Gastroesophageal sphincter (tissue), 3 donors: ENCODE data around the gene RFTN1.

ENCODE experiments used
- POLR2A ChIP-seq, 2 donors: fragments of 450-650 bp; IDR thresholded peaks; one replicate each; pipeline ENCODE4 v1.6.1; 2017; ENCODE audit warnings: antibody characterized with exemption in 2 of 2, mild to moderate bottlenecking in 2 of 2, moderate library complexity in 1 of 2
- POLR2AphosphoS5 ChIP-seq: sonication (generic); formaldehyde crosslinking; IDR thresholded peaks from one replicate; pipeline ENCODE4 v1.6.1; 2017; ENCODE audit warnings: antibody characterized with exemption
- TF ChIP-seq, protein P1 (sequence below), 4 experiments: fragments of 200-600 bp in 2 of 4; fragments of 450-650 bp in 2 of 4; sonication (generic) in 1 of 4; IDR thresholded peaks; one replicate each; pipeline ENCODE4 v1.5.1; 2017 to 2019; ENCODE audit warnings: antibody characterized with exemption in 4 of 4, mild to moderate bottlenecking in 2 of 4, moderate library complexity in 2 of 4

DNA sequence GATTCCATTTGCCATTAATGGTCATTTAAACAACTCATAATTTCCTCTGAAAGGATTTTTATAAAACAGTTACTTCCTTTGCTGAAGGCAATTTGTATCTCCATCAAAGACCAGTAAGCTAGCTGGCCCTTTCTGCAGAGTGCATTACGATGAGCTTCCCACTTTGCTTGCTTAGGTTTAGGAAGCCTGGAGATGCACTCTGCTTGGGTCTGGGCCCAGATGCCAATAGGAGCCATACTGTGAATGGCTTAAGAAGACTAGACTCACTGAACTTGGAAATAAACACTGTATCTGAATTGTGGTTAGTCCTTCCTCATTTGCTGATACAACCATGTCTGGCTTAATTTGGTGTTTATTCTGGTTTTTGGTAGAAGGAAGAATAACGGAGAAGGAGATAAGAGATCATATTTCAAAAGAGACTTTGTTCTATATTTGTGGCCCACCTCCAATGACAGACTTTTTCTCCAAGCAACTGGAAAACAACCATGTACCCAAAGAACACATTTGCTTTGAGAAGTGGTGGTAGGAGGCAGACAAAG, 210.4 kb downstream of the RFTN1 start:
- no peak for TF ChIP-seq POLR2A (IDR thresholded peaks at IDR 0.05)
- TF ChIP-seq, protein P1, sequence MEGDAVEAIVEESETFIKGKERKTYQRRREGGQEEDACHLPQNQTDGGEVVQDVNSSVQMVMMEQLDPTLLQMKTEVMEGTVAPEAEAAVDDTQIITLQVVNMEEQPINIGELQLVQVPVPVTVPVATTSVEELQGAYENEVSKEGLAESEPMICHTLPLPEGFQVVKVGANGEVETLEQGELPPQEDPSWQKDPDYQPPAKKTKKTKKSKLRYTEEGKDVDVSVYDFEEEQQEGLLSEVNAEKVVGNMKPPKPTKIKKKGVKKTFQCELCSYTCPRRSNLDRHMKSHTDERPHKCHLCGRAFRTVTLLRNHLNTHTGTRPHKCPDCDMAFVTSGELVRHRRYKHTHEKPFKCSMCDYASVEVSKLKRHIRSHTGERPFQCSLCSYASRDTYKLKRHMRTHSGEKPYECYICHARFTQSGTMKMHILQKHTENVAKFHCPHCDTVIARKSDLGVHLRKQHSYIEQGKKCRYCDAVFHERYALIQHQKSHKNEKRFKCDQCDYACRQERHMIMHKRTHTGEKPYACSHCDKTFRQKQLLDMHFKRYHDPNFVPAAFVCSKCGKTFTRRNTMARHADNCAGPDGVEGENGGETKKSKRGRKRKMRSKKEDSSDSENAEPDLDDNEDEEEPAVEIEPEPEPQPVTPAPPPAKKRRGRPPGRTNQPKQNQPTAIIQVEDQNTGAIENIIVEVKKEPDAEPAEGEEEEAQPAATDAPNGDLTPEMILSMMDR (IDR thresholded peaks at IDR 0.05) = no peak
- TF ChIP-seq POLR2AphosphoS5 = no peak
